ENCODE results near the gene TOPBP1.

- TF ChIP-seq POLR2A (IDR thresholded peaks at IDR 0.05) = no peak
- no peak for TF ChIP-seq CTCF (IDR thresholded peaks at IDR 0.05)
- no peak for TF ChIP-seq POLR2AphosphoS5 (IDR thresholded peaks at IDR 0.05)
- TF ChIP-seq EP300 (IDR thresholded peaks at IDR 0.05) = no peak
These were observed 51.7 kb downstream of the TOPBP1 start for GRCh38 chr3:133610031-133610430.
